Activated T-helper 2 cell treated with anti-CD3 and anti-CD28 coated beads, Interferon-gamma antibody, Interleukin-2, Interleukin-4, amounts not matched to agents 10 μg/mL and 5 μg/mL and 100 μg/mL, durations not matched to agents 14 hours and 24 hours and 36 hours (primary cell): ENCODE results near the gene MGLL. TPM values are rescaled to one million over a fixed set of nuclear protein-coding genes. Genes with fewer than 3 reads are reported as not detected.

Source experiments
- DNase-seq: peaks from one replicate; pipeline ENCODE4 v3.0.0; 2021; ENCODE audit warnings: low spot score
- H3K27ac Mint-ChIP-seq: one replicate; pipeline ENCODE4 v1.8.0; 2021; ENCODE audit warnings: mixed read lengths
- H3K27me3 Mint-ChIP-seq: one replicate; pipeline ENCODE4 v1.8.0; 2021; ENCODE audit warnings: low read depth, mixed read lengths
- H3K36me3 Mint-ChIP-seq: one replicate; pipeline ENCODE4 v1.8.0; 2021; ENCODE audit warnings: low read depth, mixed read lengths
- H3K4me1 Mint-ChIP-seq: one replicate; pipeline ENCODE4 v1.8.0; 2021; ENCODE audit warnings: low read depth, mixed read lengths
- H3K4me3 Mint-ChIP-seq: one replicate; pipeline ENCODE4 v1.8.0; 2021; ENCODE audit warnings: low read depth, mild to moderate bottlenecking, moderate library complexity, mixed read lengths
- H3K9me3 Mint-ChIP-seq: one replicate; pipeline ENCODE4 v1.8.0; 2021; ENCODE audit warnings: mixed read lengths
- intact Hi-C: fragments of 100-400 bp; cut with micrococcal nuclease; formaldehyde crosslinking; loops from one replicate; pipeline ENCODE4 v1.15.1; 2023
- total RNA-seq: library from RNA; stranded (reverse); gene quantifications from 2 replicates; pipeline ENCODE4 v1.2.3, GENCODE V29; 2022

Gene MGLL
- total RNA-seq, 1 donor from 2014 or later = 6.6 TPM

DNA sequence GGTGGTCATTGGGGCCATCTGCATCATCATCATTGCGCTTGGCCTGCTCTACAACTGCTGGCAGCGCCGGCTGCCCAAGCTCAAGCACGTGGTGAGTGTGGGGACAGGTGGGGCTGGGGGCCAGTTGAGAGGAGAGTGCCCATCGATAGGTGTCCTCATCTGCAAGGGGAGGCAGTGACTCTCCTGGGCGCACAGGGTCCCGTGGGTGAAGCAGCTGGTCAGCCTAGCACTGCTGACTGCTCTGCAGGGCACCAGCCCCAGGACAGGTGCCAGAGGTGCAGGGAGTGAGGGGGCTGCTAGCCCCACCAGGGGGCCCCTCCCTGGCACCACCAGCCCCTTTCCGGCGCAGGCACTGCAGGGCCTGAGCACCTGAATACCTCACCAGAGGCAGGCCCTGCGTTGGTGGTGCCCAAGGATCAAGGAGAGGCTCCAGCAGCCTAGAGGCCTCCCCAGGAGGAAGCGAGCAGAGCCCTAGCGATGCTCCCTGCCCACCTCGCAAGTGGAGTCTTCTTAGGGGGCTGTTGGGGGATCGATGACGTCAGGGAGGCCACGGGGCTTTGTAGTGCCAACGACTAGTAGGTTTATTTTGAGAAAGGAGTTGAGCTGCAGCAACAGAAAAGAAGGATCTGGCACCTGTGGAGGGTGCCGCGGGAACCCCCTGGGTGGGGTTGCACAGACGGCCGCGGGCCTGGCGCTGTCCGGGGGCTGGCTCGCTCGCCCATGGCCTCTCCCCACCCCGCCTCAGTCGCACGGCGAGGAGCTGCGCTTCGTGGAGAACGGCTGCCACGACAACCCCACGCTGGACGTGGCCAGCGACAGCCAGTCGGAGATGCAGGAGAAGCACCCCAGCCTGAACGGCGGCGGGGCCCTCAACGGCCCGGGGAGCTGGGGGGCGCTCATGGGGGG lies 150.5 kb downstream of the MGLL start:
- Mint-ChIP-seq H3K27me3 (no peaks in the 10 kb centered on the region), H3K9me3 (no peaks in the 10 kb centered on the region), H3K36me3 (no peaks in the 10 kb centered on the region), H3K4me3 (peak overlapping the region; percentile 93), H3K27ac (peak overlapping the region; percentile 97), H3K4me1 (peaks cover 13% of the 10 kb centered on the region)
- no peak for DNase-seq
- intact Hi-C loops = loop anchor here (2.0 to 5.0 kb wide), 2 partner anchors 73 to 381 kb away; partner anchors contain the start of genes MCM2 and SEC61A1

DNA sequence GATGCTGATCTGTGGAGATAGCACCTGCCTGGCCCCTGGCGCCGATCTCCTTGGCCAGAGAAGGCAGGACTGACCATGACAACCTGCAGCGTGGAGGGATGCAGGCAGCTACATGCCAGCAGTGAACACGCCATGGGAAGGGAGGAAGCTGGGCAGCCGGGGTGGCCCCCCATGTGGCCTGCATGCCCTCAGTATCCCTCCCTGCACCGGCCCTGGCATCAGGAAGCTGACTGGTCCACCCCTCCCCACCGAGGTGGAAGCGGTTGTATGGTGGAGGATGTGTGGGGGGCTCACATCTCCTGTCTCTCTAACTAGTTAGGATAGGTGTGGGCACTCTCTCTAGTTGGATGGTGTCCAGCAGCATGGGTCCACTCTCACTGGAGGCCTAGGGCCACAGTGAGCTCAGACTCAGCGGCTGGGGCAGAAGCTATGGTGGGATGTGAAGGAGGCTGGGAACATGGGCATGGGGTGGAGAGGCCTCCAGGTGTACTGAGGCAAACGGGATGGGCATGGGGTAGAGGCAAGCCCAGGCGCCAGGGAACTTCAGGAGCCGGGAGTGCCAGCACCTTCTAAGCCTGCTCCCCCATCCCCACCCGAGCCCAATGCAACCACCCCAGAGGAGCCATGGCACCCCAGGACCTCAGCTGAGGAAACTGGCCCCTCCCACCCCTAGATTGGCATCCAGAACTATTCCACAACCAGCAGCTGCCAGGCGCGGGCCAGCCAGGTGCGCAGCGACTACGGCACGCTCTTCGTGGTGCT lies 151.4 kb downstream of the MGLL start:
- no peaks in the 10 kb centered on the region for H3K9me3 Mint-ChIP-seq
- H3K27ac Mint-ChIP-seq = peak overlapping the region; percentile 47
- no peak for DNase-seq
- no peaks in the 10 kb centered on the region for H3K36me3 Mint-ChIP-seq
- peaks cover 13% of the 10 kb centered on the region for H3K4me1 Mint-ChIP-seq
- intact Hi-C loops = loop anchor here (5.0 kb wide), 1 partner anchor 381 kb away; the partner anchor contains the start of gene SEC61A1
- peak overlapping the region; percentile 93 for H3K4me3 Mint-ChIP-seq
- no peaks in the 10 kb centered on the region for H3K27me3 Mint-ChIP-seq

DNA sequence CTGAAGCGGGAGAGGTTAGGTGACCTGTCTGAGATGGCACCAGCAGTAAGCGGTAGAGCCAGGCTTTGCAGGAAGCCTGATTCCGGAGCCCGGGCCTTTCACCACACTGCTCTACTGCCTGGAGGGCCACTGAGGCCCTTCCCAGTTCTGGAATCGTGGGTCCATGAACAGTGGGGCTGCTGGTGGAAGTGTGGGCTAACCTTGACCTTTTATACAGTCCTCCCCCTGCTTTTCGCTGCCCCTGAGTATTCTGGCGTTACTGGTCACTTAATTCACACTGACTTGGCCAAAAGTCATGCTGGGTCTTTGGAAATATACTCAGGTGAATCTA lies 152.1 kb downstream of the MGLL start:
- peaks cover 13% of the 10 kb centered on the region for H3K4me1 Mint-ChIP-seq
- peak overlapping the region; percentile 58 for H3K4me3 Mint-ChIP-seq
- H3K9me3 Mint-ChIP-seq = no peaks in the 10 kb centered on the region
- H3K27ac Mint-ChIP-seq = no peak overlapping the region
- H3K27me3 Mint-ChIP-seq = peaks cover 4% of the 10 kb centered on the region
- H3K36me3 Mint-ChIP-seq = no peaks in the 10 kb centered on the region
- no peak for DNase-seq
- intact Hi-C loops = loop anchor here (5.0 kb wide), 1 partner anchor 382 kb away; the partner anchor contains the start of gene SEC61A1

DNA sequence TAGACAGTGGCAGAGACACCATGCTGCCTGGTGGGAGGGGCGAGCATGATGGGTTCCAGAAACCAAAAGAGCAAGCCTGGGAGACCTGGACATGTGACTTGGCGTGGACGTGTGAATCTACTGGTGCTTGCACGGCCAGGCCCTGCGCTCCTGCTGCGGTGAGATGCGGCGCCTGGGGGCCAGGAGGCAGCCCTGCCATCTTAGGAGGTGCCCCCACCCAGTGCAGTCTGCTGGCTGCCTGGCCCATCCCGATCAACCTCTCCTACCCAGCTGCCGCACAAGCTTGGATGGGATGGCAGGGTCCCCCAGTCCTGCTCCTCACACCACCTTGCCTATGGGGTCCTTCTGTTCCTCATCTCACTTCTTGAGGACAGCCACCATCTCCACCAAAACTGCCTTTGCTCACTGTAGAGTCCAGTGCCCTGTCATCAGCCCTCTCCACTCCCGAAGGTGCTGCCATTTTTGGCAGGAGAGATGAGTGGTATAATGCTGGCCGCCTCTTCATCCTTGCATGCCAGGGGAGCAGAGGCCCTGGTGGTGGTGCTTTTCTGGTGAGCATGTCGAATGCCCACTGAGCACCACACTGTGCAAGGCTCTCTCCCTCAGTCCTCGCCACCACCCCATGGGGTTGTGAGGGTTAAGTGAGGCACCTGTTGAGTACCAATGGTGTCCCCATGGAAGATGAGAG lies 152.6 kb downstream of the MGLL start:
- intact Hi-C loops = loop anchor here (5.0 kb wide), 1 partner anchor 383 kb away; the partner anchor contains the start of gene SEC61A1
- H3K9me3 Mint-ChIP-seq = no peaks in the 10 kb centered on the region
- H3K36me3 Mint-ChIP-seq = no peaks in the 10 kb centered on the region
- peak overlapping the region; percentile 6 for H3K4me3 Mint-ChIP-seq
- DNase-seq = no peak
- peaks cover 12% of the 10 kb centered on the region for H3K4me1 Mint-ChIP-seq
- H3K27me3 Mint-ChIP-seq = peaks cover 4% of the 10 kb centered on the region
- H3K27ac Mint-ChIP-seq = no peak overlapping the region

DNA sequence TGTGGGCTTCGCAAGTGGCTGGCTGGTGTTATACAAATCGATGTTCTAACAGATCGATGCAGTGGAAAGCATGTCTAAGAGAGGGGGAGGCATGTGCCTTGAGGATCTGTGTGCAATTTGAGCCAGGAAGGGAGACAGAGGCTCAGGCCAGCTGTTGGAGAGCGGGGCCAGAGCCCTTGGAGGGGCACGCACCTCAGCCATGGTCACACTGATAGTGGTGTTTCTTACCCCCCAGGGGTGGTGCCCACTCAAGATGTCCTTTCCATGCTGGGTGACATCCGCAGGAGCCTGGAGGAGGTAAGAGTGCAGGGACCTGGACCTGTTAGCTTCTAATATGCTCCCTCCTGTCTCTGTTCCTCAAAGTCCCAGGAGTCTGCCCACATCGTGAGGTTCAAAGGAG lies 153.4 kb downstream of the MGLL start:
- Mint-ChIP-seq H3K27me3 (peaks cover 4% of the 10 kb centered on the region), H3K36me3 (no peaks in the 10 kb centered on the region), H3K27ac (no peak overlapping the region), H3K4me1 (peaks cover 8% of the 10 kb centered on the region), H3K9me3 (no peaks in the 10 kb centered on the region), H3K4me3 (no peak overlapping the region)
- no peak for DNase-seq
- intact Hi-C loops = no loop called here

DNA sequence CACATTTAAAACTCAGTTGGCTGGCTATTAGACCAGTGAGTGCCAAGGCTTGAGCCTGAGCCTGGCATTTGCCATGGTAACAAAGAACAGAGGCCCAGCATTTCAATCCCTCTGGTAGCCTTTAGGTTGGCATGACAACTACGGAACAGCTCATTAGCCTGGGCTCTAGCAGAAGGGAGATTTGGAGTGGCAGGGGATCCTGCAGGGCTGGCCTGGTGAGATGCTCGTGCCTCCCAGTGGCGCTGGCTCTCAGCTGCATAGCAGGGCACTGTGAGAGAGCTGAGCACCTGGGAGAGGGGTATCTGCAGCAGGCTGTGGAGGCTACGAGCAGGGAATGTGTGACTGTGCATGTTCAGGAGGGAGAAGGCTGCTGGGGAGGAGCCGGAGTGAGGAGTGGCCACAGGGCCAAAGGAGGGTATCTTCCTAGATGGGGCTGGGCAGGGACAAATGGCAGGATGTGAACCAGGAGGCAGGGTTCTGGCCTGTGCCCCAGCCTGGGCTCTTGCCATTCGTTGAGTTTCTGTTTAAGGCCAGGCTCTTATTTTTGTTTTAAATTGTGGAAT lies 155.1 kb downstream of the MGLL start:
- intact Hi-C loops = no loop called here
- DNase-seq = no peak

GRCh38 chr3:127666676-127667075 lies 155.6 kb downstream of the MGLL start:
- H3K4me3 Mint-ChIP-seq = no peak overlapping the region
- DNase-seq = no peak
- peaks cover 1% of the 10 kb centered on the region for H3K4me1 Mint-ChIP-seq
- no peaks in the 10 kb centered on the region for H3K36me3 Mint-ChIP-seq
- H3K27ac Mint-ChIP-seq = no peak overlapping the region
- intact Hi-C loops = no loop called here
- H3K27me3 Mint-ChIP-seq = peaks cover 4% of the 10 kb centered on the region
- H3K9me3 Mint-ChIP-seq = no peaks in the 10 kb centered on the region

More for the DNA sequence above, 155.1 kb downstream of the MGLL start:
- no peaks in the 10 kb centered on the region for H3K9me3 Mint-ChIP-seq
- no peak overlapping the region for H3K27ac Mint-ChIP-seq
- no peak overlapping the region for H3K4me3 Mint-ChIP-seq
- H3K27me3 Mint-ChIP-seq = peaks cover 4% of the 10 kb centered on the region
- peaks cover 4% of the 10 kb centered on the region for H3K4me1 Mint-ChIP-seq
- H3K36me3 Mint-ChIP-seq = no peaks in the 10 kb centered on the region

- intact Hi-C loops = no loop called here
- peaks cover 4% of the 10 kb centered on the region for H3K27me3 Mint-ChIP-seq
- H3K4me3 Mint-ChIP-seq = no peak overlapping the region
- DNase-seq = no peak
- H3K9me3 Mint-ChIP-seq = no peaks in the 10 kb centered on the region
- H3K36me3 Mint-ChIP-seq = no peaks in the 10 kb centered on the region
- no peak overlapping the region for H3K27ac Mint-ChIP-seq
- no peaks in the 10 kb centered on the region for H3K4me1 Mint-ChIP-seq
Measured at GRCh38 chr3:127665586-127665985, 156.7 kb downstream of the MGLL start.

GRCh38 chr3:127665165-127665564 lies 157.2 kb downstream of the MGLL start:
- intact Hi-C loops = no loop called here
- no peak overlapping the region for H3K27ac Mint-ChIP-seq

DNA sequence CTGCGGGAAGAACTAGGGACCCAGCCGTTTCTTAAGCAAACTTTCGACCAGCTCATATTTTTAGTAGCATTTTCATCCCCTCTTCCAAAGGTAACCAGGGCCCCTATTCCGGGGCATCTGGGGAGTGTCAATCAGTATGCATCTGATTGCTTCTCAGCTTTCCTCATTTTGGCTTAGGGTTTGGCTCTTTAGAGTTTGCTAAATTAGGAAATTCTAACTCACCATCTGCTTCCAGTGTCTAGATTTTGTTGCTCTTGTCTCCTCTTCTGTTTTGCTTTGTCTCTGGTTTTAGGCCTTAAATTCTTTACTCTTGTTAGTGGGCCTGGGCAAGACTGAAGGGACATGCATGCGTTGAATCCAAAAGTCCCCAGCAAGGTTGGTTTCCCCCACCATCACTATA lies 159.2 kb downstream of the MGLL start:
- intact Hi-C loops = no loop called here
- DNase-seq = no peak
- Mint-ChIP-seq H3K4me3 (no peak overlapping the region), H3K27me3 (peaks cover 15% of the 10 kb centered on the region), H3K4me1 (peaks cover 2% of the 10 kb centered on the region), H3K9me3 (no peaks in the 10 kb centered on the region), H3K36me3 (no peaks in the 10 kb centered on the region), H3K27ac (no peak overlapping the region)

More at GRCh38 chr3:127665165-127665564, 157.2 kb downstream of the MGLL start:
- Mint-ChIP-seq H3K4me1 (peaks cover 2% of the 10 kb centered on the region), H3K4me3 (no peak overlapping the region), H3K36me3 (no peaks in the 10 kb centered on the region), H3K27me3 (peaks cover 6% of the 10 kb centered on the region), H3K9me3 (no peaks in the 10 kb centered on the region)
- DNase-seq = no peak

DNA sequence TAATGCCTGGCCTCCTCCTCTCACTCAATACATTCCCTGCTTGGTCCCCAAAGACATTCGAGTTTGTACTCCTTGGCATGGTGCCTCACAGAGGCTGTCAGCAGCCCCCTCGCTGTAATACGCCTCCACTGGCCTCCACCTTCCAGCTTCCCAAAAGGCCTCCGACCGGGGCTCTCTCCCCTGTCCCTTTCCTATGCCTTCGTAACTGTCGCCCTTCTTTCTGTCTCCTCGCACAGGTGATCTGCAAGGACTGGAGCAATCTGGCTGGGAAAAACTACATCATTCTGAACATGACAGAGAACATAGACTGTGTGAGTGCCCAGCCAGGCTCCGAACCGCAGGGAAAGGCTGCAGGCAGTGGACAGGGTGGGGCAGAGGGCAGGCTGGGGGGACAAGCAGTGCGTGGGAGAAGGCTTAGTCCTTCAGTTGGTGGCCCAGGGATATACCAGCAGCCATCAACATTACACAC lies 160.3 kb downstream of the MGLL start:
- peaks cover 2% of the 10 kb centered on the region for H3K4me1 Mint-ChIP-seq
- no peaks in the 10 kb centered on the region for H3K9me3 Mint-ChIP-seq
- DNase-seq = no peak
- intact Hi-C loops = no loop called here
- H3K4me3 Mint-ChIP-seq = no peak overlapping the region
- peaks cover 20% of the 10 kb centered on the region for H3K27me3 Mint-ChIP-seq
- no peak overlapping the region for H3K27ac Mint-ChIP-seq
- no peaks in the 10 kb centered on the region for H3K36me3 Mint-ChIP-seq

- no peak overlapping the region for H3K4me3 Mint-ChIP-seq
- peaks cover 20% of the 10 kb centered on the region for H3K27me3 Mint-ChIP-seq
- H3K4me1 Mint-ChIP-seq = peaks cover 2% of the 10 kb centered on the region
- DNase-seq = no peak
- no peaks in the 10 kb centered on the region for H3K9me3 Mint-ChIP-seq
- intact Hi-C loops = no loop called here
- H3K36me3 Mint-ChIP-seq = no peaks in the 10 kb centered on the region
- H3K27ac Mint-ChIP-seq = no peak overlapping the region
Measured at GRCh38 chr3:127661600-127661999, 160.7 kb downstream of the MGLL start.
